HEK293 (cell line): ENCODE measurements around the gene SERPINI1.

ENCODE experiments used
- CTCF ChIA-PET: fragments of 350-600 bp; formaldehyde crosslinking; extraction: SDS; loops from one replicate; lab custom pipeline; 2021; ENCODE audit warnings: antibody characterized with exemption; lab: Yijun Ruan, JAX
- POLR2A ChIA-PET: fragments of 300-600 bp; formaldehyde crosslinking; extraction: SDS; loops from one replicate; lab custom pipeline; 2020; ENCODE audit warnings: antibody characterized with exemption, inconsistent platforms; lab: Yijun Ruan, JAX
- H3K27ac ChIP-seq: fragments of 200-500 bp; sonication (Bioruptor generic); 2 replicates; pipeline ENCODE4 v1.5.1; 2014; ENCODE audit warnings: low read depth, low read length, control low read depth, inconsistent platforms; ENCODE audit errors: extremely low read depth
- H3K36me3 ChIP-seq, 2 experiments: fragments of 200-500 bp in 1 of 2; sonication (Bioruptor generic) in 1 of 2; 1 replicate in 1 of 2; 2 replicates in 1 of 2; pipeline ENCODE4 v1.5.1; 2014 to 2017; ENCODE audit warnings: inconsistent platforms in 2 of 2, low read length in 2 of 2; ENCODE audit not compliant: control insufficient read depth in 2 of 2, insufficient read depth in 1 of 2
- H3K4me1 ChIP-seq: fragments of 200-500 bp; sonication (Bioruptor generic); 2 replicates; pipeline ENCODE4 v1.5.1; 2014; ENCODE audit warnings: mild to moderate bottlenecking, low read length, inconsistent platforms; ENCODE audit not compliant: control insufficient read depth, insufficient read depth
- H3K4me3 ChIP-seq: 2 replicates; pipeline ENCODE4 v1.5.1; 2011; ENCODE audit warnings: low read depth, mild to moderate bottlenecking, control low read depth, low read length, moderate library complexity
- H3K9me3 ChIP-seq: fragments of 200-500 bp; sonication (Bioruptor generic); 2 replicates; pipeline ENCODE4 v1.5.1; 2014; ENCODE audit warnings: low read depth, low read length, inconsistent platforms; ENCODE audit not compliant: control insufficient read depth, insufficient read depth
- BCL11A ChIP-seq: fragments of 450-650 bp; formaldehyde crosslinking; IDR thresholded peaks from 2 replicates; pipeline ENCODE4 v1.5.1; 2016; ENCODE audit warnings: low read depth, missing biosample characterization, missing genetic modification characterization
- GFI1B ChIP-seq: fragments of 450-650 bp; formaldehyde crosslinking; IDR thresholded peaks from 2 replicates; pipeline ENCODE4 v1.5.1; 2016; ENCODE audit warnings: missing biosample characterization, missing genetic modification characterization
- HOXC10 ChIP-seq: sonication (generic); formaldehyde crosslinking; IDR thresholded peaks from 2 replicates; pipeline ENCODE4 v1.8.1; 2023; ENCODE audit warnings: mild to moderate bottlenecking, missing genetic modification reagents
- HOXD13 ChIP-seq: sonication (generic); formaldehyde crosslinking; IDR thresholded peaks from 2 replicates; pipeline ENCODE4 v1.8.0; 2022; ENCODE audit warnings: missing genetic modification reagents, borderline replicate concordance
- KLF8 ChIP-seq: fragments of 450-650 bp; formaldehyde crosslinking; IDR thresholded peaks from 2 replicates; pipeline ENCODE4 v1.5.1; 2016; ENCODE audit warnings: missing biosample characterization, missing genetic modification characterization
- SCRT1 ChIP-seq: fragments of 450-650 bp; formaldehyde crosslinking; IDR thresholded peaks from 2 replicates; pipeline ENCODE4 v1.5.1; 2016; ENCODE audit warnings: missing biosample characterization, missing genetic modification characterization, borderline replicate concordance
- ZNF2 ChIP-seq: fragments of 450-650 bp; formaldehyde crosslinking; IDR thresholded peaks from 2 replicates; pipeline ENCODE4 v1.5.1; 2016; ENCODE audit warnings: missing biosample characterization, missing genetic modification characterization
- ZNF239 ChIP-seq: fragments of 450-650 bp; formaldehyde crosslinking; IDR thresholded peaks from 2 replicates; pipeline ENCODE4 v1.5.1; 2016; ENCODE audit warnings: missing biosample characterization, missing genetic modification characterization
- ZNF37A ChIP-seq: fragments of 450-650 bp; IDR thresholded peaks from 2 replicates; pipeline ENCODE4 v1.5.1; 2018; ENCODE audit warnings: missing biosample characterization, missing genetic modification characterization
- ZNF416 ChIP-seq: fragments of 450-650 bp; formaldehyde crosslinking; IDR thresholded peaks from 2 replicates; pipeline ENCODE4 v1.5.1; 2016; ENCODE audit warnings: missing biosample characterization, missing genetic modification characterization
- ZNF473 ChIP-seq: fragments of 450-650 bp; formaldehyde crosslinking; IDR thresholded peaks from 2 replicates; pipeline ENCODE4 v1.5.1; 2017; ENCODE audit warnings: missing biosample characterization, missing genetic modification characterization
- ZNF514 ChIP-seq: fragments of 450-650 bp; formaldehyde crosslinking; IDR thresholded peaks from 2 replicates; pipeline ENCODE4 v1.5.1; 2016; ENCODE audit warnings: missing biosample characterization, missing genetic modification characterization
- ZNF571 ChIP-seq: fragments of 450-650 bp; formaldehyde crosslinking; IDR thresholded peaks from 2 replicates; pipeline ENCODE4 v1.5.0; 2017; ENCODE audit warnings: missing biosample characterization, missing genetic modification characterization
- ZNF623 ChIP-seq: fragments of 450-650 bp; formaldehyde crosslinking; IDR thresholded peaks from 2 replicates; pipeline ENCODE4 v1.5.1; 2016; ENCODE audit warnings: missing biosample characterization, missing genetic modification characterization
- ZNF768 ChIP-seq: fragments of 450-650 bp; formaldehyde crosslinking; IDR thresholded peaks from 2 replicates; pipeline ENCODE4 v1.5.1; 2018; ENCODE audit warnings: missing biosample characterization, mild to moderate bottlenecking, missing genetic modification characterization
- TF ChIP-seq, protein P1 (sequence below): fragments of 450-650 bp; formaldehyde crosslinking; IDR thresholded peaks from 2 replicates; pipeline ENCODE4 v1.5.1; 2016; ENCODE audit warnings: missing biosample characterization, missing genetic modification characterization, borderline replicate concordance
- TF ChIP-seq, protein P2 (sequence below): fragments of 450-650 bp; formaldehyde crosslinking; IDR thresholded peaks from 2 replicates; pipeline ENCODE4 v1.5.1; 2017; ENCODE audit warnings: missing biosample characterization, missing genetic modification characterization
- TF ChIP-seq, protein P3 (sequence below): fragments of 450-650 bp; formaldehyde crosslinking; IDR thresholded peaks from 2 replicates; pipeline ENCODE4 v1.5.1; 2017; ENCODE audit warnings: missing biosample characterization, missing genetic modification characterization
- TF ChIP-seq, protein P4 (sequence below): fragments of 450-650 bp; formaldehyde crosslinking; IDR thresholded peaks from 2 replicates; pipeline ENCODE4 v1.5.1; 2016; ENCODE audit warnings: missing biosample characterization, missing genetic modification characterization
- TF ChIP-seq, protein P5 (sequence below): fragments of 450-650 bp; formaldehyde crosslinking; conservative IDR thresholded peaks from 2 replicates; pipeline ENCODE4 v1.5.1; 2016; ENCODE audit warnings: low read depth, missing biosample characterization, missing genetic modification characterization
- TF ChIP-seq, protein P6 (sequence below): fragments of 450-650 bp; formaldehyde crosslinking; IDR thresholded peaks from 2 replicates; pipeline ENCODE4 v1.5.1; 2016; ENCODE audit warnings: missing biosample characterization, missing genetic modification characterization

The SERPINI1 gene

DNA sequence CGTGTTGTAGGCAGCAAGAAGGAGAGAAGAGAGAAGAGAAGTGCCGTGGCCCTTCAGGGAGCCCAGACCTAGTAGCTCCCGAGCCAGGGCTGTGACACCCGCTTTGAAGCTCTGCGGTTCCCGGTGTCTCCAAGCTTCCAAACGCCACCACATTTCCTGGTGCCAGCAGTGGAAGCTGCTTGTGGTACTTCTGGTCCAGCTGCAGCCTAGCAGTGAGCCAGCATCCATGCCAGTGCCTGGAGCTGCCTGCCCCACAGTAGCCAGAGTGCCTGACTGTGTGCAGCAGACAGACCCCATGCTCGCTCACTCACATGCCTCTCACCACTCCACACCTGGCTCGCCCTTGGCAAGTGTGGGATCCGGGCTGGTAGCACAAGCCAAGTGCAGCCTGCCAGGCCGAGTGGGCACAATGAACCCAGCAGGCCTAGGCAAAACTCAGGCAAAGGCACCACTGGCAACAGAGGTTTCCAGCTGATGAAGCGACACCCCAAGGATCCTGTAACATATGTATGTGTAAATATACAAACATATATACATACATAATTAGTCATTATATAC, 85.8 kb downstream of the SERPINI1 start (continued):
- TF ChIP-seq, protein P1, sequence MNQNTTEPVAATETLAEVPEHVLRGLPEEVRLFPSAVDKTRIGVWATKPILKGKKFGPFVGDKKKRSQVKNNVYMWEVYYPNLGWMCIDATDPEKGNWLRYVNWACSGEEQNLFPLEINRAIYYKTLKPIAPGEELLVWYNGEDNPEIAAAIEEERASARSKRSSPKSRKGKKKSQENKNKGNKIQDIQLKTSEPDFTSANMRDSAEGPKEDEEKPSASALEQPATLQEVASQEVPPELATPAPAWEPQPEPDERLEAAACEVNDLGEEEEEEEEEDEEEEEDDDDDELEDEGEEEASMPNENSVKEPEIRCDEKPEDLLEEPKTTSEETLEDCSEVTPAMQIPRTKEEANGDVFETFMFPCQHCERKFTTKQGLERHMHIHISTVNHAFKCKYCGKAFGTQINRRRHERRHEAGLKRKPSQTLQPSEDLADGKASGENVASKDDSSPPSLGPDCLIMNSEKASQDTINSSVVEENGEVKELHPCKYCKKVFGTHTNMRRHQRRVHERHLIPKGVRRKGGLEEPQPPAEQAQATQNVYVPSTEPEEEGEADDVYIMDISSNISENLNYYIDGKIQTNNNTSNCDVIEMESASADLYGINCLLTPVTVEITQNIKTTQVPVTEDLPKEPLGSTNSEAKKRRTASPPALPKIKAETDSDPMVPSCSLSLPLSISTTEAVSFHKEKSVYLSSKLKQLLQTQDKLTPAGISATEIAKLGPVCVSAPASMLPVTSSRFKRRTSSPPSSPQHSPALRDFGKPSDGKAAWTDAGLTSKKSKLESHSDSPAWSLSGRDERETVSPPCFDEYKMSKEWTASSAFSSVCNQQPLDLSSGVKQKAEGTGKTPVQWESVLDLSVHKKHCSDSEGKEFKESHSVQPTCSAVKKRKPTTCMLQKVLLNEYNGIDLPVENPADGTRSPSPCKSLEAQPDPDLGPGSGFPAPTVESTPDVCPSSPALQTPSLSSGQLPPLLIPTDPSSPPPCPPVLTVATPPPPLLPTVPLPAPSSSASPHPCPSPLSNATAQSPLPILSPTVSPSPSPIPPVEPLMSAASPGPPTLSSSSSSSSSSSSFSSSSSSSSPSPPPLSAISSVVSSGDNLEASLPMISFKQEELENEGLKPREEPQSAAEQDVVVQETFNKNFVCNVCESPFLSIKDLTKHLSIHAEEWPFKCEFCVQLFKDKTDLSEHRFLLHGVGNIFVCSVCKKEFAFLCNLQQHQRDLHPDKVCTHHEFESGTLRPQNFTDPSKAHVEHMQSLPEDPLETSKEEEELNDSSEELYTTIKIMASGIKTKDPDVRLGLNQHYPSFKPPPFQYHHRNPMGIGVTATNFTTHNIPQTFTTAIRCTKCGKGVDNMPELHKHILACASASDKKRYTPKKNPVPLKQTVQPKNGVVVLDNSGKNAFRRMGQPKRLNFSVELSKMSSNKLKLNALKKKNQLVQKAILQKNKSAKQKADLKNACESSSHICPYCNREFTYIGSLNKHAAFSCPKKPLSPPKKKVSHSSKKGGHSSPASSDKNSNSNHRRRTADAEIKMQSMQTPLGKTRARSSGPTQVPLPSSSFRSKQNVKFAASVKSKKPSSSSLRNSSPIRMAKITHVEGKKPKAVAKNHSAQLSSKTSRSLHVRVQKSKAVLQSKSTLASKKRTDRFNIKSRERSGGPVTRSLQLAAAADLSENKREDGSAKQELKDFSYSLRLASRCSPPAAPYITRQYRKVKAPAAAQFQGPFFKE (tag by site-specific recombination) = no peak
- TF ChIP-seq ZNF623 = no peak
- TF ChIP-seq ZNF473 = no peak
- no peak for TF ChIP-seq HOXD13 (CRISPR knock-in tag)
- TF ChIP-seq, all 188 proteins: peak for 0

DNA sequence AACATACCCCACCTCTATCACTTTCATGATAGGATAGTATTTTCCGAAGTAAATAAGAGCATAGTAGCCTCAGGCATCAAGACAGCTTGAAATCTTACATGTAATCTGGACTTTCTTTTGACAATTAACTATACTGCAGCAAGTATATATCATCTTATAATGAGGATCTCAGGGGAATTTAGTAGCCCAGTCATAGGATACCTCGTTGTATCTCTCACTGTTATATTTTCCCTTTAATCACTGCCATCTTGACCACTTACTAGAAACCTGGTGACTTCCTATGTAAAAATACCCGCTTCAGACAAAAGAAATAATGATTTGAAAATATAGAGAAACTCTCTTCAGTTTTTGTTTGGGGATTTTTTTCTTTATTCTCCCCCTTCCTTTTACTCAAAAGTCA, 88.2 kb downstream of the SERPINI1 start:
- Histone ChIP-seq H3K9me3 (no peaks in the 10 kb centered on the region), H3K4me1 (no peaks in the 10 kb centered on the region), H3K4me3 (no peak overlapping the region), H3K27ac (no peak overlapping the region), H3K36me3 (no peaks in the 10 kb centered on the region)
- POLR2A ChIA-PET = no interaction called here
- CTCF ChIA-PET = no interaction called here
- TF ChIP-seq ZNF768 = no peak
- no peak for TF ChIP-seq GFI1B (tag by site-specific recombination)
- no peak for TF ChIP-seq ZNF514 (tag by site-specific recombination)
- no peak for TF ChIP-seq BCL11A
- TF ChIP-seq ZNF239 (tag by site-specific recombination) = no peak
- TF ChIP-seq, protein P2, sequence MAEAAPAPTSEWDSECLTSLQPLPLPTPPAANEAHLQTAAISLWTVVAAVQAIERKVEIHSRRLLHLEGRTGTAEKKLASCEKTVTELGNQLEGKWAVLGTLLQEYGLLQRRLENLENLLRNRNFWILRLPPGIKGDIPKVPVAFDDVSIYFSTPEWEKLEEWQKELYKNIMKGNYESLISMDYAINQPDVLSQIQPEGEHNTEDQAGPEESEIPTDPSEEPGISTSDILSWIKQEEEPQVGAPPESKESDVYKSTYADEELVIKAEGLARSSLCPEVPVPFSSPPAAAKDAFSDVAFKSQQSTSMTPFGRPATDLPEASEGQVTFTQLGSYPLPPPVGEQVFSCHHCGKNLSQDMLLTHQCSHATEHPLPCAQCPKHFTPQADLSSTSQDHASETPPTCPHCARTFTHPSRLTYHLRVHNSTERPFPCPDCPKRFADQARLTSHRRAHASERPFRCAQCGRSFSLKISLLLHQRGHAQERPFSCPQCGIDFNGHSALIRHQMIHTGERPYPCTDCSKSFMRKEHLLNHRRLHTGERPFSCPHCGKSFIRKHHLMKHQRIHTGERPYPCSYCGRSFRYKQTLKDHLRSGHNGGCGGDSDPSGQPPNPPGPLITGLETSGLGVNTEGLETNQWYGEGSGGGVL (tag by site-specific recombination) = no peak
- TF ChIP-seq ZNF2 (tag by site-specific recombination) = no peak
- TF ChIP-seq ZNF37A (tag by site-specific recombination) = no peak
- TF ChIP-seq ZNF623 = no peak
- TF ChIP-seq HOXC10 = no peak
- TF ChIP-seq, protein P3, sequence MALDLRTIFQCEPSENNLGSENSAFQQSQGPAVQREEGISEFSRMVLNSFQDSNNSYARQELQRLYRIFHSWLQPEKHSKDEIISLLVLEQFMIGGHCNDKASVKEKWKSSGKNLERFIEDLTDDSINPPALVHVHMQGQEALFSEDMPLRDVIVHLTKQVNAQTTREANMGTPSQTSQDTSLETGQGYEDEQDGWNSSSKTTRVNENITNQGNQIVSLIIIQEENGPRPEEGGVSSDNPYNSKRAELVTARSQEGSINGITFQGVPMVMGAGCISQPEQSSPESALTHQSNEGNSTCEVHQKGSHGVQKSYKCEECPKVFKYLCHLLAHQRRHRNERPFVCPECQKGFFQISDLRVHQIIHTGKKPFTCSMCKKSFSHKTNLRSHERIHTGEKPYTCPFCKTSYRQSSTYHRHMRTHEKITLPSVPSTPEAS = no peak
- TF ChIP-seq, protein P4, sequence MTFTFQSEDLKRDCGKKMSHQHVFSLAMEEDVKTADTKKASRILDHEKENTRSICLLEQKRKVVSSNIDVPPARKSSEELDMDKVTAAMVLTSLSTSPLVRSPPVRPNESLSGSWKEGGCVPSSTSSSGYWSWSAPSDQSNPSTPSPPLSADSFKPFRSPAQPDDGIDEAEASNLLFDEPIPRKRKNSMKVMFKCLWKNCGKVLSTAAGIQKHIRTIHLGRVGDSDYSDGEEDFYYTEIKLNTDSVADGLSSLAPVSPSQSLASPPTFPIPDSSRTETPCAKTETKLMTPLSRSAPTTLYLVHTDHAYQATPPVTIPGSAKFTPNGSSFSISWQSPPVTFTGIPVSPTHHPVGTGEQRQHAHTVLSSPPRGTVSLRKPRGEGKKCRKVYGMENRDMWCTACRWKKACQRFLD (tag by site-specific recombination) = no peak
- no peak for TF ChIP-seq ZNF416
- TF ChIP-seq SCRT1 (tag by site-specific recombination) = no peak
- TF ChIP-seq, protein P5, sequence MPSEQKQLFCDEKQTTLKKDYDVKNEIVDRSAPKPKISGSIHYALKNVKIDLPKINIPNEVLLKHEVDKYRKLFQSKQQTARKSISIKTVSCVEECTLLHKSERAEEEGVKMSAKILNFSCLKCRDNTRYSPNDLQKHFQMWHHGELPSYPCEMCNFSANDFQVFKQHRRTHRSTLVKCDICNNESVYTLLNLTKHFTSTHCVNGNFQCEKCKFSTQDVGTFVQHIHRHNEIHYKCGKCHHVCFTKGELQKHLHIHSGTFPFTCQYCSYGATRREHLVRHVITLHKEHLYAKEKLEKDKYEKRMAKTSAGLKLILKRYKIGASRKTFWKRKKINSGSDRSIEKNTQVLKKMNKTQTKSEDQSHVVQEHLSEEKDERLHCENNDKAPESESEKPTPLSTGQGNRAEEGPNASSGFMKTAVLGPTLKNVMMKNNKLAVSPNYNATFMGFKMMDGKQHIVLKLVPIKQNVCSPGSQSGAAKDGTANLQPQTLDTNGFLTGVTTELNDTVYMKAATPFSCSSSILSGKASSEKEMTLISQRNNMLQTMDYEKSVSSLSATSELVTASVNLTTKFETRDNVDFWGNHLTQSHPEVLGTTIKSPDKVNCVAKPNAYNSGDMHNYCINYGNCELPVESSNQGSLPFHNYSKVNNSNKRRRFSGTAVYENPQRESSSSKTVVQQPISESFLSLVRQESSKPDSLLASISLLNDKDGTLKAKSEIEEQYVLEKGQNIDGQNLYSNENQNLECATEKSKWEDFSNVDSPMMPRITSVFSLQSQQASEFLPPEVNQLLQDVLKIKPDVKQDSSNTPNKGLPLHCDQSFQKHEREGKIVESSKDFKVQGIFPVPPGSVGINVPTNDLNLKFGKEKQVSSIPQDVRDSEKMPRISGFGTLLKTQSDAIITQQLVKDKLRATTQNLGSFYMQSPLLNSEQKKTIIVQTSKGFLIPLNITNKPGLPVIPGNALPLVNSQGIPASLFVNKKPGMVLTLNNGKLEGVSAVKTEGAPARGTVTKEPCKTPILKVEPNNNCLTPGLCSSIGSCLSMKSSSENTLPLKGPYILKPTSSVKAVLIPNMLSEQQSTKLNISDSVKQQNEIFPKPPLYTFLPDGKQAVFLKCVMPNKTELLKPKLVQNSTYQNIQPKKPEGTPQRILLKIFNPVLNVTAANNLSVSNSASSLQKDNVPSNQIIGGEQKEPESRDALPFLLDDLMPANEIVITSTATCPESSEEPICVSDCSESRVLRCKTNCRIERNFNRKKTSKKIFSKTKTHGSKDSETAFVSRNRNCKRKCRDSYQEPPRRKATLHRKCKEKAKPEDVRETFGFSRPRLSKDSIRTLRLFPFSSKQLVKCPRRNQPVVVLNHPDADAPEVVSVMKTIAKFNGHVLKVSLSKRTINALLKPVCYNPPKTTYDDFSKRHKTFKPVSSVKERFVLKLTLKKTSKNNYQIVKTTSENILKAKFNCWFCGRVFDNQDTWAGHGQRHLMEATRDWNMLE = no peak
- no peak for TF ChIP-seq ZNF571 (tag by site-specific recombination)
- TF ChIP-seq, protein P6, sequence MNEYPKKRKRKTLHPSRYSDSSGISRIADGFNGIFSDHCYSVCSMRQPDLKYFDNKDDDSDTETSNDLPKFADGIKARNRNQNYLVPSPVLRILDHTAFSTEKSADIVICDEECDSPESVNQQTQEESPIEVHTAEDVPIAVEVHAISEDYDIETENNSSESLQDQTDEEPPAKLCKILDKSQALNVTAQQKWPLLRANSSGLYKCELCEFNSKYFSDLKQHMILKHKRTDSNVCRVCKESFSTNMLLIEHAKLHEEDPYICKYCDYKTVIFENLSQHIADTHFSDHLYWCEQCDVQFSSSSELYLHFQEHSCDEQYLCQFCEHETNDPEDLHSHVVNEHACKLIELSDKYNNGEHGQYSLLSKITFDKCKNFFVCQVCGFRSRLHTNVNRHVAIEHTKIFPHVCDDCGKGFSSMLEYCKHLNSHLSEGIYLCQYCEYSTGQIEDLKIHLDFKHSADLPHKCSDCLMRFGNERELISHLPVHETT (tag by site-specific recombination) = no peak
- TF ChIP-seq KLF8 = no peak
